Fibroblast of lung (primary cell): ENCODE results near the gene COL24A1. TPM values are rescaled to one million over a fixed set of nuclear protein-coding genes. Genes with fewer than 3 reads are reported as not detected.

Experiments
- DNase-seq, 2 donors: peaks; one replicate each; pipeline versions ENCODE4 v3.0.0 to v3.0.0-alpha.2; 2010; ENCODE audit warnings: low read depth in 2 of 2
- H2AFZ ChIP-seq: 2 replicates; pipeline ENCODE4 v1.5.1; 2012; ENCODE audit warnings: low read length, control low read depth, inconsistent platforms
- H3K27ac ChIP-seq: 2 replicates; pipeline ENCODE4 v1.5.1; 2011; ENCODE audit warnings: low read length, control low read depth; ENCODE audit not compliant: insufficient read depth
- H3K27me3 ChIP-seq: 2 replicates; pipeline ENCODE4 v1.5.1; 2011; ENCODE audit warnings: mild to moderate bottlenecking, low read length; ENCODE audit not compliant: control insufficient read depth, insufficient read depth
- H3K36me3 ChIP-seq: 2 replicates; pipeline ENCODE4 v1.5.1; 2011; ENCODE audit warnings: low read length; ENCODE audit not compliant: control insufficient read depth, insufficient read depth
- H3K4me1 ChIP-seq: 2 replicates; pipeline ENCODE4 v1.5.1; 2011; ENCODE audit warnings: low read length; ENCODE audit not compliant: control insufficient read depth, insufficient read depth; ENCODE audit errors: extremely low read depth
- H3K4me2 ChIP-seq: 2 replicates; pipeline ENCODE4 v1.5.1; 2011; ENCODE audit warnings: low read length, control low read depth; ENCODE audit not compliant: insufficient read depth; ENCODE audit errors: extremely low read depth
- H3K4me3 ChIP-seq, 4 experiments: fragments of 200-600 bp in 1 of 4; sonication (generic) in 1 of 4; replicated peaks in 1 of 4; 2 replicates each; pipeline ENCODE4 v1.5.1; 2011 to 2016; ENCODE audit warnings: low read length in 4 of 4, low read depth in 3 of 4, mild to moderate bottlenecking in 3 of 4, control low read depth in 2 of 4, inconsistent platforms in 1 of 4, mixed read lengths in 1 of 4; ENCODE audit not compliant: insufficient read depth in 1 of 4; ENCODE audit errors: control extremely low read depth in 1 of 4
- H3K79me2 ChIP-seq: 2 replicates; pipeline ENCODE4 v1.5.1; 2012; ENCODE audit warnings: mild to moderate bottlenecking, low read length, inconsistent platforms; ENCODE audit not compliant: control insufficient read depth, insufficient read depth
- H3K9ac ChIP-seq: 2 replicates; pipeline ENCODE4 v1.5.1; 2011; ENCODE audit warnings: mild to moderate bottlenecking, low read length, control low read depth; ENCODE audit not compliant: insufficient read depth
- H3K9me3 ChIP-seq: 2 replicates; pipeline ENCODE4 v1.5.1; 2012; ENCODE audit warnings: low read depth, low read length; ENCODE audit not compliant: control insufficient read depth, insufficient read depth
- H4K20me1 ChIP-seq: 2 replicates; pipeline ENCODE4 v1.5.1; 2011; ENCODE audit warnings: low read length; ENCODE audit not compliant: control insufficient read depth, insufficient read depth; ENCODE audit errors: extremely low read depth
- EZH2 ChIP-seq: IDR thresholded peaks from 2 replicates; pipeline ENCODE4 v1.5.1; 2012; ENCODE audit warnings: low read length, control low read depth, mild to moderate bottlenecking; ENCODE audit errors: missing control alignments
- polyA plus RNA-seq, 2 donors: library from polyadenylated mRNA; depleted of rRNA in 1 of 2; stranded (reverse) in 1 of 2; unstranded in 1 of 2; fragments of >200 nt; gene quantifications; 2 replicates each; pipeline ENCODE4 v1.2.1, GENCODE V29; 2011 to 2012; ENCODE audit warnings: missing spikeins in 1 of 2
- total RNA-seq: library from RNA; depleted of rRNA; stranded (reverse); fragments of >200 nt; gene quantifications from 2 replicates; pipeline ENCODE4 v1.2.1, GENCODE V29; 2014
- TF ChIP-seq, protein P1 (sequence below), 2 donors: IDR thresholded peaks in 1 of 2; conservative IDR thresholded peaks in 1 of 2; 1 replicate in 1 of 2; 2 replicates in 1 of 2; pipeline ENCODE4 v1.5.1; 2011 to 2012; ENCODE audit warnings: low read length in 2 of 2, control low read depth in 1 of 2, inconsistent platforms in 1 of 2, low read depth in 1 of 2, mild to moderate bottlenecking in 1 of 2

Gene COL24A1
- total and polyA plus RNA-seq, 2 donors (not counting 1 experiment from before 2014, with no cell fraction given), result 0.31 to 3.3 TPM

GRCh38 chr1:85998105-85998855 is 158.3 kb downstream of the COL24A1 start:
- no peak overlapping the region for H3K4me2 ChIP-seq
- no peaks in the 10 kb centered on the region for H3K36me3 ChIP-seq
- no peak overlapping the region for H3K4me3 ChIP-seq
- H2AFZ ChIP-seq, result no peak overlapping the region
- no peaks in the 10 kb centered on the region for H3K27me3 ChIP-seq
- H4K20me1 ChIP-seq, result no peaks in the 10 kb centered on the region
- H3K9ac ChIP-seq, result no peak overlapping the region
- no peaks in the 10 kb centered on the region for H3K9me3 ChIP-seq
- no peaks in the 10 kb centered on the region for H3K4me1 ChIP-seq
- peak in 1 of 2 donors; percentile 52 for DNase-seq
- no peak overlapping the region for H3K27ac ChIP-seq
- H3K79me2 ChIP-seq, result no peaks in the 10 kb centered on the region
- TF ChIP-seq, protein P1, sequence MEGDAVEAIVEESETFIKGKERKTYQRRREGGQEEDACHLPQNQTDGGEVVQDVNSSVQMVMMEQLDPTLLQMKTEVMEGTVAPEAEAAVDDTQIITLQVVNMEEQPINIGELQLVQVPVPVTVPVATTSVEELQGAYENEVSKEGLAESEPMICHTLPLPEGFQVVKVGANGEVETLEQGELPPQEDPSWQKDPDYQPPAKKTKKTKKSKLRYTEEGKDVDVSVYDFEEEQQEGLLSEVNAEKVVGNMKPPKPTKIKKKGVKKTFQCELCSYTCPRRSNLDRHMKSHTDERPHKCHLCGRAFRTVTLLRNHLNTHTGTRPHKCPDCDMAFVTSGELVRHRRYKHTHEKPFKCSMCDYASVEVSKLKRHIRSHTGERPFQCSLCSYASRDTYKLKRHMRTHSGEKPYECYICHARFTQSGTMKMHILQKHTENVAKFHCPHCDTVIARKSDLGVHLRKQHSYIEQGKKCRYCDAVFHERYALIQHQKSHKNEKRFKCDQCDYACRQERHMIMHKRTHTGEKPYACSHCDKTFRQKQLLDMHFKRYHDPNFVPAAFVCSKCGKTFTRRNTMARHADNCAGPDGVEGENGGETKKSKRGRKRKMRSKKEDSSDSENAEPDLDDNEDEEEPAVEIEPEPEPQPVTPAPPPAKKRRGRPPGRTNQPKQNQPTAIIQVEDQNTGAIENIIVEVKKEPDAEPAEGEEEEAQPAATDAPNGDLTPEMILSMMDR (conservative IDR thresholded peaks at IDR 0.05 in 1 of 2, IDR thresholded peaks at IDR 0.05 in 1 of 2; ENCODE audit: low read depth in 1 of 2, low read length in 2 of 2), result no peak
- TF ChIP-seq EZH2, result no peak

GRCh38 chr1:85992791-85993190 is 163.8 kb downstream of the COL24A1 start:
- H3K9me3 ChIP-seq, result no peaks in the 10 kb centered on the region
- H3K27ac ChIP-seq, result peak overlapping the region; percentile 24
- H3K4me1 ChIP-seq, result no peaks in the 10 kb centered on the region
- no peak for TF ChIP-seq EZH2
- TF ChIP-seq, protein P1 (conservative IDR thresholded peaks at IDR 0.05 in 1 of 2, IDR thresholded peaks at IDR 0.05 in 1 of 2; ENCODE audit: low read depth in 1 of 2, low read length in 2 of 2), result no peak
- no peaks in the 10 kb centered on the region for H3K79me2 ChIP-seq
- peak overlapping the region in 3 of 4 experiments; percentile 5 to 35 (median 15) for H3K4me3 ChIP-seq
- H3K36me3 ChIP-seq, result no peaks in the 10 kb centered on the region
- no peak overlapping the region for H3K9ac ChIP-seq
- H3K4me2 ChIP-seq, result peak overlapping the region; percentile 73
- no peaks in the 10 kb centered on the region for H4K20me1 ChIP-seq
- H2AFZ ChIP-seq, result no peak overlapping the region
- DNase-seq, result peak; percentile 67 to 75
- H3K27me3 ChIP-seq, result no peaks in the 10 kb centered on the region

GRCh38 chr1:85991261-85991660 is 165.3 kb downstream of the COL24A1 start:
- TF ChIP-seq EZH2, result no peak
- TF ChIP-seq, protein P1 (conservative IDR thresholded peaks at IDR 0.05 in 1 of 2, IDR thresholded peaks at IDR 0.05 in 1 of 2; ENCODE audit: low read depth in 1 of 2, low read length in 2 of 2), result no peak
- no peak for DNase-seq
- H3K36me3 ChIP-seq, result no peaks in the 10 kb centered on the region
- H3K4me1 ChIP-seq, result no peaks in the 10 kb centered on the region
- no peak overlapping the region for H2AFZ ChIP-seq
- H3K27ac ChIP-seq, result no peak overlapping the region
- no peaks in the 10 kb centered on the region for H3K27me3 ChIP-seq
- no peaks in the 10 kb centered on the region for H3K9me3 ChIP-seq
- no peak overlapping the region for H3K4me3 ChIP-seq
- no peaks in the 10 kb centered on the region for H4K20me1 ChIP-seq
- H3K79me2 ChIP-seq, result no peaks in the 10 kb centered on the region
- H3K9ac ChIP-seq, result no peak overlapping the region
- no peak overlapping the region for H3K4me2 ChIP-seq
